Neuronal stem cell (in vitro differentiated cells): ENCODE measurements around the gene OSBPL1A.
A peak's percentile ranks its signal among the peaks of the same experiment; 100 is the strongest.
"Not testable (repeated sequence)": the region's sequence is repeated elsewhere in the genome, so short reads cannot be mapped to it uniquely, and the experiment has no call there.

Experiments
- DNase-seq: peaks from one replicate; pipeline ENCODE4 v3.0.0-alpha.2; 2013; ENCODE audit warnings: low spot score
- H2AFZ ChIP-seq: one replicate; pipeline ENCODE4 v1.6.1; 2013; ENCODE audit warnings: mild to moderate bottlenecking, low read length, inconsistent platforms
- H2AK5ac ChIP-seq: 2 replicates; pipeline ENCODE4 v1.6.1; 2013; ENCODE audit warnings: low read depth, mild to moderate bottlenecking, inconsistent platforms, low read length, moderate library complexity, mixed read lengths
- H2BK120ac ChIP-seq: 2 replicates; pipeline ENCODE4 v1.6.1; 2013; ENCODE audit warnings: low read depth, mild to moderate bottlenecking, inconsistent platforms, low read length, moderate library complexity, mixed read lengths
- H2BK12ac ChIP-seq: one replicate; pipeline ENCODE4 v1.6.1; 2013; ENCODE audit warnings: low read length, inconsistent platforms
- H2BK15ac ChIP-seq: 2 replicates; pipeline ENCODE4 v1.6.1; 2013; ENCODE audit warnings: mild to moderate bottlenecking, low read length, inconsistent platforms, mixed read lengths
- H2BK5ac ChIP-seq: one replicate; pipeline ENCODE4 v1.6.1; 2013; ENCODE audit warnings: inconsistent platforms, mild to moderate bottlenecking, low read length, moderate library complexity
- H3K14ac ChIP-seq: one replicate; pipeline ENCODE4 v1.6.1; 2013; ENCODE audit warnings: low read length, inconsistent platforms
- H3K18ac ChIP-seq: 2 replicates; pipeline ENCODE4 v1.6.1; 2013; ENCODE audit warnings: low read length, inconsistent platforms
- H3K23ac ChIP-seq: 2 replicates; pipeline ENCODE4 v1.6.1; 2013; ENCODE audit warnings: low read depth, mild to moderate bottlenecking, mixed read lengths, low read length, inconsistent platforms; ENCODE audit not compliant: poor library complexity
- H3K27ac ChIP-seq: replicated peaks from 3 replicates; pipeline ENCODE4 v1.5.1; 2013; ENCODE audit warnings: low read length, inconsistent platforms
- H3K27me3 ChIP-seq, 3 experiments: 2 replicates each; pipeline ENCODE4 v1.6.1; 2013; ENCODE audit warnings: low read length in 3 of 3, mild to moderate bottlenecking in 2 of 3, inconsistent platforms in 1 of 3, low read depth in 1 of 3, mixed read lengths in 1 of 3, moderate library complexity in 1 of 3; ENCODE audit not compliant: control insufficient read depth in 3 of 3, insufficient read depth in 3 of 3
- H3K36me3 ChIP-seq, 2 donors: replicated peaks in 1 of 2; 2 replicates each; pipeline ENCODE4 v1.6.1; 2013; ENCODE audit warnings: low read length in 2 of 2; ENCODE audit not compliant: control insufficient read depth in 2 of 2, insufficient read depth in 2 of 2
- H3K4ac ChIP-seq: 2 replicates; pipeline ENCODE4 v1.6.1; 2013; ENCODE audit warnings: inconsistent platforms, mild to moderate bottlenecking, low read length, moderate library complexity
- H3K4me1 ChIP-seq, 2 donors: 1 replicate in 1 of 2; 2 replicates in 1 of 2; pipeline ENCODE4 v1.6.1; 2013; ENCODE audit warnings: low read length in 2 of 2, low read depth in 1 of 2; ENCODE audit not compliant: control insufficient read depth in 2 of 2, insufficient read depth in 1 of 2
- H3K4me2 ChIP-seq: one replicate; pipeline ENCODE4 v1.6.1; 2013; ENCODE audit warnings: mild to moderate bottlenecking, low read length, inconsistent platforms; ENCODE audit not compliant: insufficient read depth, poor library complexity, severe bottlenecking
- H3K4me3 ChIP-seq, 2 donors: 2 replicates each; pipeline ENCODE4 v1.5.1; 2013; ENCODE audit warnings: low read length in 2 of 2, mild to moderate bottlenecking in 2 of 2, inconsistent platforms in 1 of 2, moderate library complexity in 1 of 2
- H3K79me1 ChIP-seq: one replicate; pipeline ENCODE4 v1.6.1; 2013; ENCODE audit warnings: low read depth, mild to moderate bottlenecking, inconsistent platforms, low read length, moderate library complexity
- H3K9ac ChIP-seq: one replicate; pipeline ENCODE4 v1.6.1; 2013; ENCODE audit warnings: mild to moderate bottlenecking, low read depth, low read length, inconsistent platforms; ENCODE audit not compliant: poor library complexity
- H3K9me3 ChIP-seq, 2 donors: replicated peaks in 1 of 2; 2 replicates each; pipeline versions ENCODE3 to v1.6.1; 2013; ENCODE audit warnings: low read length in 2 of 2, mild to moderate bottlenecking in 2 of 2, inconsistent platforms in 1 of 2, low read depth in 1 of 2, mixed read lengths in 1 of 2, moderate library complexity in 1 of 2; ENCODE audit not compliant: control insufficient read depth in 2 of 2, insufficient read depth in 1 of 2
- H4K8ac ChIP-seq: one replicate; pipeline ENCODE4 v1.6.1; 2013; ENCODE audit warnings: low read depth, mild to moderate bottlenecking, inconsistent platforms, low read length, moderate library complexity
- H4K91ac ChIP-seq: one replicate; pipeline ENCODE4 v1.6.1; 2013; ENCODE audit warnings: low read length, low read depth, mild to moderate bottlenecking, inconsistent platforms; ENCODE audit not compliant: poor library complexity
- WGBS, 2 donors: extraction: QIAGEN DNeasy Blood & Tissue Kit; methylation state at CpG; one replicate each; pipeline ENCODE4 v1.1.7; 2013; ENCODE audit warnings: missing lambda C conversion rate in 2 of 2, mixed read lengths in 1 of 2; ENCODE audit not compliant: insufficient read length in 2 of 2, insufficient replicate concordance in 1 of 2; ENCODE audit errors: extremely low coverage in 2 of 2; 5-methylcytosine and 5-hydroxymethylcytosine counted together

Gene OSBPL1A

DNA sequence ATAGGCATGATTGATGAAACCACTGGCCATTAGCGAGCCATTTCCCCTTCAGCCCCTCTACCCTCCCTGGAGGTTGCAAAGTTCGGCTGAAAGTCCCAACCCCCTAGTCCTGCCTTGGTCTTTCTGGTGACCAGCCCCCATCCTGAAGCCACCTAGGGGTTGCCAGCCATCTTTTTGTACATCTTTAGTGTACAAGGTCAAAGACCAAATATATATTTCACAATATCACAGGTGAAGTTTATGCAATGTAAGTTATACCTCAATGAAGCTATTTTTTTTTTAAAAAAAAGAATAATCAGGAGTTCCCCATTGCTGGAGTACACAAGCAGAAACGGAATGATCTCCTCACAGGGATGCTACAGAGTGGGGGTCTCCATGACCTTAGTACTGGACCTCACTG lies 31.3 kb downstream of the OSBPL1A start:
- Histone ChIP-seq H3K4me1 (no peaks in the 10 kb centered on the region), H3K4me3 (no peak overlapping the region), H2AK5ac (no peak overlapping the region), H3K23ac (no peak overlapping the region), H3K4me2 (no peak overlapping the region), H3K79me1 (no peaks in the 10 kb centered on the region), H3K27ac (no peak overlapping the region), H3K9me3 (no peaks in the 10 kb centered on the region), H3K14ac (no peak overlapping the region), H3K36me3 (peaks cover 7 to 85% of the 10 kb centered on the region in 2 donors), H3K9ac (no peak overlapping the region), H2AFZ (no peak overlapping the region), H3K27me3 (no peaks in the 10 kb centered on the region), H3K4ac (no peak overlapping the region), H4K8ac (no peak overlapping the region), H2BK15ac (no peak overlapping the region), H2BK120ac (no peak overlapping the region), H4K91ac (no peak overlapping the region), H2BK5ac (no peak overlapping the region), H2BK12ac (no peak overlapping the region), H3K18ac (no peak overlapping the region)
- no CpG with 5 or more reads among the region's 3 CpGs for WGBS, 2 donors
- no peak for DNase-seq

DNA sequence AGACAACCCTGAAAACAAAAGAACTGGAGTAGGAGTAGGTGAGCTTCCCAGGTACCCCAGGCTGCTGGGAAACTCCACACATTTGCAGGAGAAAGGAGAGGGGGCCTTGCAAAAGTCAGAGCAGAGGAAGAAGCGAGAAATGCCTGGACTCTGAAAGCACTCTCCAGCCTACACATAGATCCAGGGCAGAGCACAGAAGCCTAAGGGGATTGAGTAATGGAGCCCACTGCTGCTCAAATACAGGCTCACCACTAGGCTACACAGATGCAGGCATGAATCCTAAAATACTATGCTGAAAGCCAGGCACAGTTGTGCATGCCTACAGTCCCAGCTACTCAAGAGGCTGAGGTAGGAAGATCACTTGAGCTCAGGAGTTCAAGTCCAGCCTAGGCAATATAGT lies 33.4 kb downstream of the OSBPL1A start:
- no peak overlapping the region for H3K27ac ChIP-seq
- H2BK120ac ChIP-seq: no peak overlapping the region
- H3K4me2 ChIP-seq: no peak overlapping the region
- no peaks in the 10 kb centered on the region for H3K4me1 ChIP-seq
- H2BK5ac ChIP-seq: no peak overlapping the region
- H3K18ac ChIP-seq: no peak overlapping the region
- no peaks in the 10 kb centered on the region for H3K9me3 ChIP-seq
- WGBS, 2 donors: no CpG with 5 or more reads among the region's 1 CpG
- no peak overlapping the region for H3K23ac ChIP-seq
- no peak overlapping the region for H3K9ac ChIP-seq
- H3K36me3 ChIP-seq: peaks cover 7 to 84% of the 10 kb centered on the region in 2 donors
- H4K8ac ChIP-seq: no peak overlapping the region
- no peak overlapping the region for H3K4me3 ChIP-seq
- H3K4ac ChIP-seq: no peak overlapping the region
- H3K27me3 ChIP-seq: no peaks in the 10 kb centered on the region
- no peak overlapping the region for H2AFZ ChIP-seq
- no peak for DNase-seq
- no peaks in the 10 kb centered on the region for H3K79me1 ChIP-seq
- no peak overlapping the region for H2BK15ac ChIP-seq
- H2BK12ac ChIP-seq: no peak overlapping the region
- no peak overlapping the region for H2AK5ac ChIP-seq
- H4K91ac ChIP-seq: no peak overlapping the region
- H3K14ac ChIP-seq: no peak overlapping the region

GRCh38 chr18:24362757-24363156 lies 34.9 kb downstream of the OSBPL1A start:
- Histone ChIP-seq H3K27ac (no peak overlapping the region), H3K9me3 (no peaks in the 10 kb centered on the region), H3K4ac (no peak overlapping the region), H2AK5ac (no peak overlapping the region), H2BK15ac (no peak overlapping the region), H4K8ac (no peak overlapping the region), H3K36me3 (peaks cover 10 to 84% of the 10 kb centered on the region in 2 donors), H3K18ac (no peak overlapping the region), H2BK120ac (no peak overlapping the region), H3K79me1 (no peaks in the 10 kb centered on the region), H2BK12ac (no peak overlapping the region), H4K91ac (no peak overlapping the region), H3K14ac (no peak overlapping the region), H3K23ac (no peak overlapping the region), H3K4me3 (no peak overlapping the region), H3K9ac (no peak overlapping the region), H2AFZ (no peak overlapping the region), H2BK5ac (no peak overlapping the region), H3K27me3 (no peaks in the 10 kb centered on the region), H3K4me1 (no peaks in the 10 kb centered on the region), H3K4me2 (no peak overlapping the region)
- no peak for DNase-seq
- WGBS, 2 donors: no CpG with 5 or more reads among the region's 1 CpG

DNA sequence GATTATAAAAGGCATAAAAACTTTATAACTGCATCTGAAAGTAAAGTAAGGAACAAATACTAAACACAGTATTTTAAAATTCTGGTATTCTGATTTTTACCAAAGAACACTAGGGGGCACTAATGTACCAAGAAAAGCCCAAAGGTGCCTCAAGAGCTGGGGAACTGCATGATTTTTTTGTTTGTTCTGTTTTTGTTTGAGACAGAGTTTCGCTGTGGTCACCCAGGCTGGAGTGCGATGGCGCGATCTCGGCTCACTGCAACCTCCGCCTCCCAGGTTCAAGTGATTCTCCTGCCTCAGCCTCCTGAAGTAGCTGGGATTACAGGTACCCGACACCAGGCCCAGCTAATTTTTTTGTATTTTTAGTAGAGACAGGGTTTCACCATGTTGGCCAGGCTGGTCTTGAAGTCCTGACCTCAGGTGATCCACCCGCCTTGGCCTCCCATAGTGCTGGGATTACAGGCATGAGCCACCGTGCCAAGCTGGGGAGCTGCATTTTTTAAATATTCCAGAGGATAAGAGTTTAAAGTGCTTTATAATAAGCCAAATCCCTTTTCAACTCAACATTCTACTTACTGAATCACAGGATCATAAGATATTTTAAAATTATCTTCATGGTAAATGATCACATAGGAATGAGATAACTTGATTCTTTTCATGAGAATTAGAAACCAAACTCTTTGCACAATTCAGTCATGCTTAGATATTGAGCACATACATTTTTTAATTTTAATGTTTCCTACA lies 37.7 kb downstream of the OSBPL1A start:
- H4K8ac ChIP-seq, H3K18ac ChIP-seq, H2BK5ac ChIP-seq, H4K91ac ChIP-seq, H2BK120ac ChIP-seq, H2BK15ac ChIP-seq, H3K9me3 ChIP-seq, H3K4me3 ChIP-seq, H3K27ac ChIP-seq, H3K4ac ChIP-seq, H2BK12ac ChIP-seq, H3K9ac ChIP-seq, H2AK5ac ChIP-seq, H3K27me3 ChIP-seq, H3K4me1 ChIP-seq, H3K4me2 ChIP-seq, H3K79me1 ChIP-seq, H3K14ac ChIP-seq, H3K23ac ChIP-seq: not testable (repeated sequence)
- peaks cover 5 to 58% of the 10 kb centered on the region in 2 donors for H3K36me3 ChIP-seq
- H2AFZ ChIP-seq: peak overlapping the region; percentile 41
- WGBS, 2 donors: no CpG with 5 or more reads among the region's 9 CpGs
- peak; percentile 35 for DNase-seq
